ENCODE results near the gene TMEM184A.
A peak's percentile ranks its signal among the peaks of the same experiment; 100 is the strongest.

Gene TMEM184A

DNA sequence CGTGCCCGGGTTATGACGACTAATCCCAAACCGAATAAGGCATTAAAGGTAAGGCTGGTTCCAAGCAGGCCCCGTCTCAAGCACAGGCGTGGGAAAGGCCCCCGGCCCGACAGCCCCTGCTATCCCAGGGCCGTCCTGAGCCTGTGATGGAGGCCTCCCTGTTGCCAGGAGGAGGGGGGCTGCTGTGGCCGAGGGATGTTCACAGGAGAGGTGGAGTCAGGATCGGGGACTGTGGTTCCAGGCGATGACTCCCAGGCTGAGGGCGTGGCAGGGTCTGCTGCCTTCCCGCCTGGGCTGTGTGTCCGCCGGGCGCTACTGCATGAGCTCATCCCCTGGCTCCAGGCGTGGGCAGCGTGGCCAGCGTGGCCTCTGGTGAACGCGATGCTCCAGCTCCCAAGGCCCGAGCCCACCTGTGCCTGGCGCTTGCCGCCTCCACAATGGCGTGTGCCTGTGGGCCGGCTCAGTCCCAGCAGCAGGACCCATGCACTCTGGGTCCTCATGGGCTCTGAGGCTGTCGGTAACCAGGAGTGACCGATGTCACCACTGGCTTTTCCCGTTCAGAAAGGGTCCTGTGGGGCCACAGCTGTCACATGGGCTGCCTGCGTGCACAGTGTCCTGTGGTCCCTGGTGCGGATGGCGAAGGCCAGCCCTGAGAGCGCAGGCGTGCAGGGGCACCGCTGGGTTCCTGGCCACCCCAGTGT, 16.7 kb downstream of the TMEM184A start:
- DNase-seq (ENCODE audit: low spot score) = no peak

- DNase-seq (ENCODE audit: low spot score) = no peak
Observed at GRCh38 chr7:1538544-1539180, 17.3 kb downstream of the TMEM184A start.

GRCh38 chr7:1537535-1538412, 18.2 kb downstream of the TMEM184A start:
- peak; percentile 88 for DNase-seq (ENCODE audit: low spot score)

- DNase-seq (ENCODE audit: low spot score) = peak; percentile 93
Observed at GRCh38 chr7:1536743-1537534, 19.1 kb downstream of the TMEM184A start.

- DNase-seq (ENCODE audit: low spot score) = no peak
Observed at GRCh38 chr7:1536455-1536742, 19.6 kb downstream of the TMEM184A start.

GRCh38 chr7:1535701-1536454, 20.1 kb downstream of the TMEM184A start:
- DNase-seq (ENCODE audit: low spot score) = no peak

- DNase-seq (ENCODE audit: low spot score) = no peak
Observed at GRCh38 chr7:1535100-1535458, 20.9 kb downstream of the TMEM184A start.

GRCh38 chr7:1534330-1535099, 21.5 kb downstream of the TMEM184A start:
- no peak for DNase-seq (ENCODE audit: low spot score)

DNA sequence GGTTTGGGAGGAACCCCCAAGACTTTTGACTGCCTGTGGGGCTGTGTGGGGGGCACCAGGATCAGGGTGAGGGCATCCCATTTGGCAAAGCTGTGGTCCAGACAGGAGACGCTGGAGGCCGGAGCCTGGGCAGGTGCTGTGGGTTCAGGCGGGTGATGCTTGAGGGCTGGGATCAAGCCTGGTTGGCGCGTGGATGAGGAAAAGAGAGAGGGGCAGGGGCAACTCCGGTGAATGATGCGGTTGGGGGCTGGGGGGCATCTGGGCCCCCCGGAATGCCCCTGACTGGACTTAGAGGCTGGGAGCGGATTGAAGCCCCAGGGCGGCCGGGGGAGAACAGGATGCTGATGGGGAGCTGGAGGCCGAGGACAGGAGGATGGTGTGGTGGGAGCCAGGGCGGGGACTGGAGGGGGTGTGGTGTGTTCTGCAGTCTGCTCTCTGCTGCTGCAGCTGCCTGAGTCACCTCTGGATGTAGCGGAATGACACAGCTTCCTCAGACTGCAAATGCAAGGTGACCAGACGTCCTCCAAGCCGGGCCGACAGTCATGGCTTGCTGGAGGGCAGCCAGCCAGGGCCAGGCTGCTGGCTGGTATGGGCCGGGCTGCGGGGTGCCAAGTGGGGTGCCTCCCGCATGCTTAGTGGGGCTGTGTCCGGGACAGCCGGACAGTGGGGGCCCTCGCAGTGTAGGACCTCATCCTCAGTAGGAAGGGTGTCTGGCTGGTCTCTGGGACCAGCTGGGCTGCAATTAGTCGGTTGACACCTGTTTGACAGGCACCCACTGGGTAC, 22.3 kb downstream of the TMEM184A start:
- no peak for DNase-seq (ENCODE audit: low spot score)

DNA sequence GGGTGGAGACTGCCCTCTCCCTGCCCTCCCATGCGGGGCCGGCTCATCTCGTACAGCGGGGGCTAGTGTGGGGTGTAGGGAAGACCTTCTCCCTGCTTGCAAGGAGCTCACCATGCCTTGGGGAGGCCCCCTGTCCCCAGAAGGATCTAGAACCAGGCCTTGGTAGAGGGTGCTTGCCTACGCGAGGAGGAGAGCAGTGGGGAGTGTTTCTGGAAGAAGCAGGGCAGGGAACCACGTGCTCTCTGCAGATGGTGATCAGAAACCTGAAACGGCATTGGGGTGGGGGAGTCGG, 22.8 kb downstream of the TMEM184A start:
- no peak for DNase-seq (ENCODE audit: low spot score)

DNA sequence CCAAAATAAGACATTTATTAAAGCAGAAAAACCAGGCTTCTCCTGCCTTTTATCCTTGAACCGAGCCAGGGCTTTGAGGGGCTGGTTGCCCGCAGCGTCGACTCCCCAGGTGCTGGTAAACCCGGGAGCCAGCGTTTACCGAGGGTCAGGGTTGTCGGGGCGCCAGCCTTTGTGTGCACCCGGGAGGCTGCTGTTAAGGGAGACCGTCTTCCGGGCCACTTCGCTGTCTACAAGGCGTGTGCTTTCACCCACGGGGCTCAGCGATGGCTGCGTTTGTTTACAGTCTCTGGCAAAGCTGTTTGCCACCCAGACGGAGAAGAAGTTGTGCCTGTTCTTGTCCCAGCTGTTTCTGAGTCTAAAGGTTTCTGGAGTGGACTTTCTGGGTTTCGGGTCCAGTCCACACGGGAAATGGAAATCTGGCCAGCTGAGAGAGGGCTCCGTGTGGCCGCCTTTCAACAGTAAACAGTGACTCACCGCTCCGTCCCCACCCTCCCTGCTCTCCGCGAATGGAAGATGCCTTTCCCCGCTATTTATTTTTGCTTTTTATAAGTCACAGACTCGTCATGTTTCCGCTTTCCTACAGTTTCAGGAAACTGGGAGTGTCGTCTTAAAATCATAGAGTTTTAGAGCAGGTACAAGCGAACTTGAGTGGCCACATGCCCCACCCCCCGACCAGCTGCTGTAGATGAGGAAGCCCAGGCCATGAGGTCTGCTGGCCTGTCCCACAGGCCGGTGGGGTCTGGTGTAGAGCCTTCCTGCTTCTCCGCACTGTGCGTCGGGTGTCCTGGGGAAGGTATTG, 23.4 kb downstream of the TMEM184A start:
- no peak for DNase-seq (ENCODE audit: low spot score)

- no peak for DNase-seq (ENCODE audit: low spot score)
Observed at GRCh38 chr7:1531979-1532455, 24.0 kb downstream of the TMEM184A start.

DNA sequence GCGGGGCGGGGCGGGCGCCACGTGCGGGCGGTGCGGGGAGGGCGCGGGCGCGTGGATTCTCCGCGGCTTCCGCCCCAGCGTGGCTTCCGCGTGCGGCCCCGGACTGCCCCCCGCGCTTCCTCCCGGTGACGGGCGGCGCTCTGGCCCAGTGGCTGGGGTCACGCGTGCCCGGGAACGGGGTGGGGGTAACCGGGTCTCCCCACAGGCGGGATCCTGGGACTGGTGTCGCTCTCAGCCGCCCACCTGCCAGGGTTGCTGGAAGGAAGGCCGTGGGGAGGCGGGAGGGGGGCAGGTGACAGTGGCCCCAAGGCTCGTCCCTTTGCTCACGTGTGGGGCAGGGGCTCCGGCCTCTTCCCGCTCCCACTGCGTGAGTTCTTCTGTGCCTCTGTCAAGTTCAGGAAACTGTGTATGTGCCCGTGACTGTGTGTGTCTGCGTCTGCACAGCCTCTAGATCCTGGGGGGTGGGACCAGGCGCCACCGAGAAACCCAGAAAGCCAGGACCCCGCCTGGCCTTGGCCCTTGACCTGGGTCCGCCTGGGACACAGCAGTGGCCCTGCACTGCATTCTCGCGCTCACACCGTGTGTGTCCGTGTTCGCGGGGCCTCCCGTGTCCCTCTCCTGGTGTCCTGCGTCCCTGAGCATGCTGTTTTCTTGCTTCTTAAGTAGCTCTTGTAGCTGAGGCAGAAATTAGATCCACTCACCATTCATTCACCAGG, 24.6 kb downstream of the TMEM184A start:
- no peak for DNase-seq (ENCODE audit: low spot score)

- DNase-seq (ENCODE audit: low spot score) = no peak
Observed at GRCh38 chr7:1530946-1531262, 25.1 kb downstream of the TMEM184A start.

GRCh38 chr7:1529383-1530116, 26.5 kb downstream of the TMEM184A start:
- DNase-seq (ENCODE audit: low spot score) = no peak

- DNase-seq (ENCODE audit: low spot score) = no peak
Observed at GRCh38 chr7:1526271-1526754, 29.7 kb downstream of the TMEM184A start.

GRCh38 chr7:1525409-1525808, 30.6 kb downstream of the TMEM184A start:
- no peak for DNase-seq (ENCODE audit: low spot score)

- no peak for DNase-seq (ENCODE audit: low spot score)
Observed at GRCh38 chr7:1523844-1524243, 32.2 kb downstream of the TMEM184A start.
